LNCAP (cell line): ENCODE measurements around the gene WBP4.

Experiments
- TF ChIP-seq, protein P1 (sequence below): fragments of 450-650 bp; IDR thresholded peaks from 2 replicates; pipeline ENCODE4 v1.5.1; 2017; ENCODE audit warnings: mild to moderate bottlenecking

Gene WBP4

DNA sequence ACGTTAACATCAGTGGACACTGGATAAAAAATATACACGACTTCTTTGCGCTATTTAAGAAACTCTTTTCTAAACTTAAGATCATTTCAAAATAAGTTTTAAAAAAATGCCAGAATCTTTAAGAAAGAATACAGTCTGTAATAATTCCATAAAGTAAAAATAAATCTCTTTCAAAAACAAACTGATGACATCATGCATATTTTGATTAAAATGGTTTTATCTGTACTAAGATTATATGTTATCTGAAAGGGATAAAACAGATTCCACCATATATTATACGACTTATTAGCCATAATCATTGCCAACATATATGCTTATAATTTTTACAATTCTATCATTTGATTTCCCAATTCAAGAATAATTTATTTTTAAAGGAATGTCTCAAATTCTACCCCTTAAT is 26.9 kb upstream of the WBP4 start:
- TF ChIP-seq, protein P1, sequence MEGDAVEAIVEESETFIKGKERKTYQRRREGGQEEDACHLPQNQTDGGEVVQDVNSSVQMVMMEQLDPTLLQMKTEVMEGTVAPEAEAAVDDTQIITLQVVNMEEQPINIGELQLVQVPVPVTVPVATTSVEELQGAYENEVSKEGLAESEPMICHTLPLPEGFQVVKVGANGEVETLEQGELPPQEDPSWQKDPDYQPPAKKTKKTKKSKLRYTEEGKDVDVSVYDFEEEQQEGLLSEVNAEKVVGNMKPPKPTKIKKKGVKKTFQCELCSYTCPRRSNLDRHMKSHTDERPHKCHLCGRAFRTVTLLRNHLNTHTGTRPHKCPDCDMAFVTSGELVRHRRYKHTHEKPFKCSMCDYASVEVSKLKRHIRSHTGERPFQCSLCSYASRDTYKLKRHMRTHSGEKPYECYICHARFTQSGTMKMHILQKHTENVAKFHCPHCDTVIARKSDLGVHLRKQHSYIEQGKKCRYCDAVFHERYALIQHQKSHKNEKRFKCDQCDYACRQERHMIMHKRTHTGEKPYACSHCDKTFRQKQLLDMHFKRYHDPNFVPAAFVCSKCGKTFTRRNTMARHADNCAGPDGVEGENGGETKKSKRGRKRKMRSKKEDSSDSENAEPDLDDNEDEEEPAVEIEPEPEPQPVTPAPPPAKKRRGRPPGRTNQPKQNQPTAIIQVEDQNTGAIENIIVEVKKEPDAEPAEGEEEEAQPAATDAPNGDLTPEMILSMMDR, result no peak

- TF ChIP-seq, protein P1, result no peak
Observed at GRCh38 chr13:41034881-41035280, 26.4 kb upstream of the WBP4 start.

- TF ChIP-seq, protein P1, result no peak
Observed at GRCh38 chr13:41039746-41040145, 21.6 kb upstream of the WBP4 start.

DNA sequence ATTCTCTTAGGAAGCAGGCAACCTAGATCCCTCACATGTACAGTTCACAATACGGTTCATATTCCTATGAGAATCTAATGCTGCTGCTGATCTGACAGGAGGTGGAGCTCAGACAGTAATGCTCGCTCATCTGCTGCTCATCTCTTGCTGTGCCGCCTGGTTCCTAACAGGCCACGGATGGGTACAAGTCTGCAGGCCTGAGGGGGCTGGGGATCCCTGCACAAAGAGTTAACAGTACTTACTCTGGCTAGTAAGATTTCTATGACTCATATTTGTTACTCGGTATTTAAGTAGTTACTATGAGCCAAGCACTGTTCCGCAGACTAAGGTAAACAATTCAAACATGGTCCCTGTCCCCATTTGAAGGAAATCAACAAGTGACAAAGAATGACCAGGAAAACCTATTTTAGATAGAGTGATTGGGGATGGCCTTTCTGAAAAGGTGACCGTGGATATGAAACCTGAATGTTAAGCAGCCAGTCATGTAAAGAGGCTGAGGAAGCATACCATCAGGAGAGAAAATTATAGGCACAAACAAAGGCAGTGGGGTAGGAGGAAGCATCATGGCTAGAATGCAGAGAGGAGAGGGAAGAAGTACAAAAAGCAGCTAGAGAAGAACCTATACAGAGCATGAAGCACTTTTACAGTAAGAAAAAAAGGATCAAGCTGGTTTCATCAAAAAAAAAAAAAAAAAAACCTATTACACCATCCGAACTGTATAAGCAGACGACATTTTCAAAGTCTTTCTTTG is 20.6 kb upstream of the WBP4 start:
- TF ChIP-seq, protein P1, result no peak

- TF ChIP-seq, protein P1, result no peak
Observed at GRCh38 chr13:41048640-41049039, 12.7 kb upstream of the WBP4 start.

DNA sequence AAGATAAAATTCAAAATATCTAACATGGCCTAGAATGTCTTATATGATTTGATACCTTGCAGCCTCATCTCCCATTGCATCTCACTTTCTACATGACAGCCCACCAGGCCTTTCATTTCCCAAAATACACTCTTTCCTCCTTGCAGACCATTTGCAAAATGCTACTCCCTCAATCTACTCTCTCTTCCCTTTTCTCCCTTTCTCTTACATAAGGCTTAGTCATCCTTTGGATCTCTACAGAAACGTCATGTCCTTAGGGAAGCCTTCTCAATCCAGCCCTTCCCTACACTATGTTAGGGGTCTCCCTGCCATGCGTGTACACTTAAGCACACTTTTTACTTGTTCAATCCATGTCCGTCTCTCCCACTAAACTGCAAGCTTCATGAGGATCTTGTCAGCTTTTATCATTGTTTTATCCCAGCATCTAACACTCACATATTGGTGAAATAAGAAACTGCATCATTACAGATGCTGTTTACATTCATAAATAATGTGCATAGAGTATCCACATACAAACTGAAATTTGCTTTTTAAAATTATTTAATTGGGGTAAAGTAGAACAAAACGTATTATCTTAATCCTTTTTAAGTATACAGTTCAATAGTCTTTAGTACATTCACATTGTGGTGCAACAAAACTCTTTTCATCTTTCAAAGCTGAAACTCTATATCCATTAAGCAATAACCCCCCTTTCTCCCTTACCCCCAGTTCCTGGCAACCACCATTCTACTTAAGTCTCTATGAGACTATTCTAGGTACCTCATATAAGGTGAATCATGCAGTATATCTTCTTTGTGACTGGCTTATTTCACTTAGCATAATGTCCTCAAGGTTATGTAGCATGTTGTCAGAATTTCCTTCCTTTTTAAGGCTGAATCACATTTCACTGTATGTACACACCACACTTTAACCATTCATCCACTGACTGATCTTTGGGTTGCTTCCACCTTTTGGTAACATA is 11.5 kb upstream of the WBP4 start:
- TF ChIP-seq, protein P1, result no peak

- TF ChIP-seq, protein P1, result no peak
Observed at GRCh38 chr13:41052441-41052840, 8.9 kb upstream of the WBP4 start.
